Endothelial cell of umbilical vein (primary cell): ENCODE data around the gene HSD17B11. TPM values are rescaled to one million over a fixed set of nuclear protein-coding genes. Genes with fewer than 3 reads are reported as not detected.

Experiments
- BruUV-seq: library from RNA; stranded (reverse); fragments of 400-500 nt; replicated peaks from 2 replicates; lab custom pipeline; 2021; lab: Mats Ljungman, UMichigan
- CTCF ChIA-PET: fragments of 300-600, 350-600 bp; sonication (Branson Sonifier 250); formaldehyde crosslinking; loops from one replicate; lab custom pipeline; 2021; ENCODE audit warnings: antibody characterized with exemption, inconsistent platforms; lab: Charles Lee
- POLR2A ChIA-PET: fragments of 300-600, 350-600 bp; sonication (Branson Sonifier 250); formaldehyde crosslinking; loops from one replicate; lab custom pipeline; 2021; ENCODE audit warnings: antibody characterized with exemption, inconsistent platforms; lab: Charles Lee
- DNase-seq: peaks from one replicate; pipeline ENCODE4 v3.0.0-alpha.2; 2011; ENCODE audit warnings: low read depth, low spot score
- FAIRE-seq: peaks from 2 replicates; lab custom pipeline; 2011; peaks lifted over from hg19 to GRCh38; lab: Jason Lieb, UNC
- H2AFZ ChIP-seq: 2 replicates; pipeline ENCODE4 v1.6.0; 2012; ENCODE audit warnings: low read depth, low read length, control low read depth, inconsistent platforms
- H3K27ac ChIP-seq: 2 replicates; pipeline ENCODE4 v1.5.1; 2011; ENCODE audit warnings: low read depth, mild to moderate bottlenecking, control low read depth, low read length, moderate library complexity; ENCODE audit not compliant: insufficient read depth
- H3K27me3 ChIP-seq, 2 experiments: 2 replicates each; pipeline versions ENCODE4 v1.6.0 to v1.6.1; 2011; ENCODE audit warnings: low read length in 2 of 2, mixed read lengths in 1 of 2; ENCODE audit not compliant: control insufficient read depth in 2 of 2, insufficient read depth in 2 of 2
- H3K36me3 ChIP-seq, 2 experiments: 2 replicates in 1 of 2; 3 replicates in 1 of 2; pipeline ENCODE4 v1.5.1; 2011; ENCODE audit warnings: low read length in 2 of 2, mild to moderate bottlenecking in 1 of 2, moderate library complexity in 1 of 2; ENCODE audit not compliant: control insufficient read depth in 2 of 2, insufficient read depth in 2 of 2; ENCODE audit errors: extremely low read depth in 1 of 2
- H3K4me1 ChIP-seq: 3 replicates; pipeline ENCODE4 v1.5.1; 2011; ENCODE audit warnings: mild to moderate bottlenecking, low read length; ENCODE audit not compliant: control insufficient read depth, insufficient read depth; ENCODE audit errors: extremely low read depth
- H3K4me2 ChIP-seq: 2 replicates; pipeline ENCODE4 v1.6.1; 2011; ENCODE audit warnings: low read length, control low read depth, mixed read lengths; ENCODE audit not compliant: insufficient read depth
- H3K4me3 ChIP-seq, 3 experiments: fragments of 200-600 bp in 1 of 3; sonication (generic), shearing (Covaris generic) in 1 of 3; replicated peaks in 1 of 3; 2 replicates each; pipeline ENCODE4 v1.5.1; 2011 to 2016; ENCODE audit warnings: control low read depth in 3 of 3, low read length in 3 of 3, mild to moderate bottlenecking in 2 of 3, inconsistent platforms in 1 of 3, low read depth in 1 of 3, moderate library complexity in 1 of 3; ENCODE audit not compliant: insufficient read depth in 1 of 3
- H3K79me2 ChIP-seq: 2 replicates; pipeline ENCODE4 v1.6.0; 2012; ENCODE audit warnings: low read length, inconsistent platforms; ENCODE audit not compliant: control insufficient read depth, insufficient read depth
- H3K9ac ChIP-seq: replicated peaks from 2 replicates; pipeline ENCODE3; 2011; ENCODE audit warnings: low read length, control low read depth; ENCODE audit not compliant: insufficient read depth; ENCODE audit errors: extremely low read depth
- H3K9me1 ChIP-seq: replicated peaks from 3 replicates; pipeline ENCODE4 v1.6.0; 2011; ENCODE audit warnings: mild to moderate bottlenecking, low read length; ENCODE audit not compliant: control insufficient read depth, insufficient read depth; ENCODE audit errors: extremely low read depth
- H3K9me3 ChIP-seq: replicated peaks from 2 replicates; pipeline ENCODE4 v1.5.1; 2012; ENCODE audit warnings: low read length, inconsistent platforms; ENCODE audit not compliant: control insufficient read depth, insufficient read depth
- H4K20me1 ChIP-seq: replicated peaks from 2 replicates; pipeline ENCODE3; 2011; ENCODE audit warnings: mild to moderate bottlenecking, low read length; ENCODE audit not compliant: control insufficient read depth, insufficient read depth; ENCODE audit errors: extremely low read depth
- CTCF ChIP-seq, 2 donors: IDR thresholded peaks; 1 replicate in 1 of 2; 2 replicates in 1 of 2; pipeline ENCODE4 v1.5.1; 2011; ENCODE audit warnings: low read length in 2 of 2, mild to moderate bottlenecking in 2 of 2, moderate library complexity in 2 of 2, control low read depth in 1 of 2, inconsistent platforms in 1 of 2, low read depth in 1 of 2; ENCODE audit not compliant: insufficient read depth in 1 of 2; ENCODE audit errors: extremely low read depth in 1 of 2
- EZH2 ChIP-seq: IDR thresholded peaks from 2 replicates; pipeline ENCODE4 v1.6.1; 2012; ENCODE audit warnings: borderline replicate concordance, low read depth, mild to moderate bottlenecking, moderate library complexity, low read length, inconsistent platforms; ENCODE audit not compliant: severe bottlenecking
- FOS ChIP-seq: IDR thresholded peaks from 2 replicates; pipeline ENCODE4 v1.6.1; 2011; ENCODE audit warnings: mild to moderate bottlenecking, low read length, moderate library complexity, borderline replicate concordance; ENCODE audit not compliant: insufficient read depth
- GATA2 ChIP-seq: IDR thresholded peaks from 2 replicates; pipeline ENCODE4 v1.7.0; 2011; ENCODE audit warnings: low read depth, mild to moderate bottlenecking, moderate library complexity, mixed read lengths, low read length; ENCODE audit not compliant: insufficient read length, insufficient read depth
- JUN ChIP-seq: IDR thresholded peaks from 2 replicates; pipeline ENCODE4 v1.6.1; 2011; ENCODE audit warnings: borderline replicate concordance, low read depth; ENCODE audit not compliant: insufficient read length, insufficient read depth
- MAX ChIP-seq: IDR thresholded peaks from 2 replicates; pipeline ENCODE4 v1.6.1; 2011; ENCODE audit not compliant: insufficient read depth, insufficient read length
- MYC ChIP-seq: IDR thresholded peaks from one replicate; pipeline ENCODE4 v1.6.1; 2011; ENCODE audit warnings: mild to moderate bottlenecking, low read depth, low read length
- POLR2A ChIP-seq: IDR thresholded peaks from 2 replicates; pipeline ENCODE4 v1.6.1; 2012; ENCODE audit warnings: low read depth, mild to moderate bottlenecking, control low read depth, low read length
- POLR2AphosphoS5 ChIP-seq: IDR thresholded peaks from 2 replicates; pipeline ENCODE4 v1.6.1; 2012; ENCODE audit warnings: low read depth, mild to moderate bottlenecking, control low read depth, low read length, moderate library complexity; ENCODE audit not compliant: insufficient read depth
- dilution Hi-C: fragments of 300-500 bp; cut with MboI; formaldehyde crosslinking; loops from one replicate; pipeline ENCODE4 v1.15.0; 2019; ENCODE audit warnings: low sequenced_read_pairs; ENCODE audit not compliant: extremely low pct_ligation_motif_present
- intact Hi-C: fragments of 100-400 bp; cut with micrococcal nuclease; formaldehyde crosslinking; loops from one replicate; pipeline ENCODE4 v1.10.0; 2022
- polyA plus RNA-seq, 4 experiments: library from polyadenylated mRNA; depleted of rRNA in 3 of 4; stranded (reverse) in 3 of 4; unstranded in 1 of 4; fragments of >200 nt; gene quantifications; 2 replicates each; pipeline versions ENCODE4 v1.2.1 to v1.2.3, GENCODE V29; 2011 to 2012; ENCODE audit warnings: missing spikeins in 1 of 4
- total RNA-seq: library from RNA; stranded (reverse); gene quantifications from 2 replicates; pipeline ENCODE4 v1.2.3, GENCODE V29; 2021

Gene HSD17B11
- total and polyA plus RNA-seq, 2 donors (not counting 3 experiments of a cell fraction or from before 2014, with no cell fraction given): 10.7 to 21.1 TPM

- ChIA-PET POLR2A (no interaction called here), CTCF (interaction anchor here (1.3 kb wide), 2 partner anchors 29 to 84 kb away, joined by 3 to 5 read pairs; no protein-coding TSS in a partner anchor)
- Histone ChIP-seq H3K9ac (no peak overlapping the region), H3K9me1 (no peaks in the 10 kb centered on the region), H4K20me1 (no peaks in the 10 kb centered on the region), H3K4me2 (no peak overlapping the region), H3K27me3 (no peaks in the 10 kb centered on the region), H2AFZ (no peak overlapping the region), H3K27ac (no peak overlapping the region), H3K4me1 (no peaks in the 10 kb centered on the region), H3K9me3 (no peaks in the 10 kb centered on the region), H3K36me3 (no peaks in the 10 kb centered on the region), H3K4me3 (no peak overlapping the region), H3K79me2 (peaks cover 4% of the 10 kb centered on the region)
- BruUV-seq: no TSS peak
- no peak for FAIRE-seq
- TF ChIP-seq FOS (no peak), CTCF (IDR thresholded peaks at IDR 0.05; ENCODE audit: extremely low read depth in 1 of 2, insufficient read depth in 1 of 2, low read depth in 1 of 2, low read length in 2 of 2) (no peak), GATA2 (no peak), POLR2AphosphoS5 (no peak), MYC (no peak), POLR2A (no peak), EZH2 (no peak), MAX (no peak), JUN (no peak)
- DNase-seq: no peak
- intact Hi-C loops (no loop called here), dilution Hi-C loops (no loop called here)
These were observed 8.1 kb downstream of the HSD17B11 start for GRCh38 chr4:87382931-87383330.
